Calu3 (cell line): ENCODE data around the gene PRLH. TPM values are rescaled to one million over a fixed set of nuclear protein-coding genes. Genes with fewer than 3 reads are reported as not detected.

Experiments used
- BruUV-seq: library from RNA; stranded (reverse); fragments of 400-500 nt; replicated peaks from 2 replicates; lab custom pipeline; 2021; lab: Mats Ljungman, UMichigan
- CTCF ChIA-PET: fragments of 300-600 bp; sonication (Branson Sonifier 250); formaldehyde crosslinking; loops from one replicate; lab custom pipeline; 2022; ENCODE audit warnings: antibody characterized with exemption; lab: Charles Lee
- DNase-seq: peaks from one replicate; pipeline ENCODE4 v3.0.0; 2022
- H3K27ac Mint-ChIP-seq: one replicate; pipeline ENCODE4 v1.8.0; 2022; ENCODE audit warnings: mixed read lengths; ENCODE audit not compliant: unreplicated experiment
- H3K27me3 Mint-ChIP-seq: one replicate; pipeline ENCODE4 v1.8.0; 2022; ENCODE audit warnings: mixed read lengths; ENCODE audit not compliant: unreplicated experiment
- H3K36me3 Mint-ChIP-seq: one replicate; pipeline ENCODE4 v1.8.0; 2022; ENCODE audit warnings: mild to moderate bottlenecking, moderate library complexity, mixed read lengths; ENCODE audit not compliant: insufficient read depth, unreplicated experiment
- H3K4me1 Mint-ChIP-seq: one replicate; pipeline ENCODE4 v1.8.0; 2022; ENCODE audit warnings: mild to moderate bottlenecking, low read depth, mixed read lengths; ENCODE audit not compliant: unreplicated experiment
- H3K4me3 Mint-ChIP-seq: one replicate; pipeline ENCODE4 v1.8.0; 2022; ENCODE audit warnings: mild to moderate bottlenecking, low read depth, moderate library complexity, mixed read lengths; ENCODE audit not compliant: unreplicated experiment
- H3K9me3 Mint-ChIP-seq: one replicate; pipeline ENCODE4 v1.8.0; 2022; ENCODE audit warnings: low read depth, mixed read lengths; ENCODE audit not compliant: unreplicated experiment
- CTCF ChIP-seq: fragments of 200-600 bp; IDR thresholded peaks from one replicate; pipeline ENCODE4 v1.8.0; 2022; ENCODE audit warnings: antibody characterized with exemption; ENCODE audit not compliant: unreplicated experiment
- intact Hi-C: fragments of 100-400 bp; cut with micrococcal nuclease; formaldehyde crosslinking; loops from one replicate; pipeline ENCODE4 v1.10.0; 2022; ENCODE audit not compliant: unreplicated experiment
- total RNA-seq: library from RNA; stranded (reverse); gene quantifications from 2 replicates; pipeline ENCODE4 v1.2.3, GENCODE V29; 2022

Gene PRLH
- total RNA-seq, 1 experiment from 2014 or later, result not detected

GRCh38 chr2:237527766-237528165 is 38.6 kb upstream of the PRLH start:
- CTCF ChIA-PET, result no interaction called here
- Mint-ChIP-seq H3K4me1 (no peaks in the 10 kb centered on the region), H3K36me3 (no peaks in the 10 kb centered on the region), H3K9me3 (no peaks in the 10 kb centered on the region), H3K4me3 (no peak overlapping the region), H3K27ac (no peak overlapping the region), H3K27me3 (no peaks in the 10 kb centered on the region)
- BruUV-seq, result no TSS peak
- DNase-seq, result no peak
- TF ChIP-seq CTCF, result no peak
- intact Hi-C loops, result no loop called here

GRCh38 chr2:237529452-237530402 is 36.6 kb upstream of the PRLH start:
- no peak overlapping the region for H3K4me3 Mint-ChIP-seq
- DNase-seq, result no peak
- no peaks in the 10 kb centered on the region for H3K9me3 Mint-ChIP-seq
- no peaks in the 10 kb centered on the region for H3K36me3 Mint-ChIP-seq
- H3K27ac Mint-ChIP-seq, result no peak overlapping the region
- no peak for TF ChIP-seq CTCF
- H3K27me3 Mint-ChIP-seq, result no peaks in the 10 kb centered on the region
- CTCF ChIA-PET, result interaction anchor here (0.9 kb wide), 1 partner anchor 16 kb away, joined by 3 read pairs; no protein-coding TSS in a partner anchor
- intact Hi-C loops, result no loop called here
- H3K4me1 Mint-ChIP-seq, result no peaks in the 10 kb centered on the region
- BruUV-seq, result no TSS peak

GRCh38 chr2:237530472-237531433 is 35.6 kb upstream of the PRLH start:
- CTCF ChIA-PET, result no interaction called here
- H3K27ac Mint-ChIP-seq, result no peak overlapping the region
- H3K36me3 Mint-ChIP-seq, result no peaks in the 10 kb centered on the region
- BruUV-seq, result no TSS peak
- no peak overlapping the region for H3K4me3 Mint-ChIP-seq
- TF ChIP-seq CTCF, result no peak
- intact Hi-C loops, result no loop called here
- no peaks in the 10 kb centered on the region for H3K27me3 Mint-ChIP-seq
- no peaks in the 10 kb centered on the region for H3K4me1 Mint-ChIP-seq
- no peaks in the 10 kb centered on the region for H3K9me3 Mint-ChIP-seq
- no peak for DNase-seq

GRCh38 chr2:237532160-237532559 is 34.2 kb upstream of the PRLH start:
- H3K4me1 Mint-ChIP-seq, result no peaks in the 10 kb centered on the region
- CTCF ChIA-PET, result interaction anchor here (0.6 kb wide), 1 partner anchor 19 kb away, joined by 6 read pairs; no protein-coding TSS in a partner anchor
- TF ChIP-seq CTCF, result no peak
- no peaks in the 10 kb centered on the region for H3K27me3 Mint-ChIP-seq
- no peaks in the 10 kb centered on the region for H3K9me3 Mint-ChIP-seq
- no peak for DNase-seq
- H3K27ac Mint-ChIP-seq, result no peak overlapping the region
- no peak overlapping the region for H3K4me3 Mint-ChIP-seq
- H3K36me3 Mint-ChIP-seq, result no peaks in the 10 kb centered on the region
- intact Hi-C loops, result no loop called here
- no TSS peak for BruUV-seq
